ENCODE results near the gene PHF12. TPM values are rescaled to one million over a fixed set of nuclear protein-coding genes. Genes with fewer than 3 reads are reported as not detected.

The PHF12 gene
- total RNA-seq, 3 donors from 2014 or later (not counting 1 experiment from before 2014, with no cell fraction given), result 163 to 177 (median 171) TPM

DNA sequence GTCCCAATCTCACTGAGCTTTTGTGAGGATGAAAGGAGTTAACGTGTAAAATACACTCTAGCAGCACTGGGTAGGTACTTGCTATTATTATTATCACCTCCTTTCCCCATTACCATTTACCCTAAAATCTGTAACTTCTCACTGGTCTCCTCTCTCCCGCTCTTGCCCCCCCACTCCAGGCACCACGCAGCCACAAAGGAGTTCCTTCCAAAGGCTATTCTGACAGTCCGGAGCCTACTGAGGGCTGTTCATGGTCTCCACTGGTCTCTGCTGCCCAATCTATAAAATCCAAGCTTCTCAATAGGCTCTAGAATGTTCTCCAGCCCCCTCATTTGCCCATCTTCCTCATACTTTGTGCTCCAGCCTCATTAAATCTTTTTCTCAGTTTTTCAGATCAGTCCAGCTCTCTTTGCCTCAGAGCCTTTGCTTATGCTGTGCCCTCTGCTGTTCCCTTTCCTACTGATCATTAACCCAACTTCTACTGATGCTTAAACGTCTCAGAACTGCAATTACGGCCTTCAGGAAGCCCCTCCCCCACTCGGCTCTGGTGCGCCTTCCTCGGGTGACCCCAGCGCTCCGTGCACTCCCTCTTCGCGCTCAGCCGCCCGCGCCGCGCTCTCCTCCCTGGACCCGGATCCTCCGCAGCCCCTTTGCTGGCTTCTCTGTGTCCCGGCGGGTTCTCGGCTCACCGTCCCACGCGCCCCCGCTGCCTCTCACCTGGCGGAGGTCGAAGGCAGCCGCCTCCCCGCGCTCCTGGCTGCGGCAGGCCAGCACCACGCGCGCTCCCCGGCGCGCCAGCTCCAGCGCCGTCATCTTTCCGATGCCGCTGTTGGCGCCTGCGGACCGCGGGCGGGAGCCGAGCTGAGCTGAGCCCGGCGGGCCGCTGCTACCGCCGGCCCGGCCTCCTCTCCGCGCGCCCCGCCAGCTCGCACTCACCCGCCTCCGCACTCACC lies 49.2 kb downstream of the PHF12 start:
- Mint-ChIP-seq H3K9me3 (no peaks in the 10 kb centered on the region), H3K27me3 (ENCODE audit: low read depth in 2 of 2) (no peaks in the 10 kb centered on the region), H3K36me3 (no peaks in the 10 kb centered on the region), H3K4me1 (peaks cover 23 to 53% of the 10 kb centered on the region in 2 donors), H3K4me3 (peak overlapping the region; percentile 83), H3K27ac (peak overlapping the region; percentile 69 to 84)
- Histone ChIP-seq H3K9me3 (ENCODE audit: control insufficient read depth, insufficient read depth, low read length) (no peaks in the 10 kb centered on the region), H3K27ac (ENCODE audit: low read length) (peak overlapping the region; percentile 28), H3K27me3 (ENCODE audit: control insufficient read depth, insufficient read depth, low read length) (no peaks in the 10 kb centered on the region), H3K36me3 (ENCODE audit: control insufficient read depth, insufficient read depth, low read length) (peaks cover 14% of the 10 kb centered on the region), H3K4me1 (ENCODE audit: control insufficient read depth, insufficient read depth, low read length) (peaks cover 34% of the 10 kb centered on the region), H3K4me3 (ENCODE audit: low read length) (peak overlapping the region; percentile 69)
- WGBS (ENCODE audit: insufficient coverage), result 4% methylated on average over 62 of the region's 62 CpGs
- DNase-seq (peak in 1 of 2 donors; percentile 72), ATAC-seq (peak; percentile 28 to 35 (median 33))
- TF ChIP-seq, protein P1, sequence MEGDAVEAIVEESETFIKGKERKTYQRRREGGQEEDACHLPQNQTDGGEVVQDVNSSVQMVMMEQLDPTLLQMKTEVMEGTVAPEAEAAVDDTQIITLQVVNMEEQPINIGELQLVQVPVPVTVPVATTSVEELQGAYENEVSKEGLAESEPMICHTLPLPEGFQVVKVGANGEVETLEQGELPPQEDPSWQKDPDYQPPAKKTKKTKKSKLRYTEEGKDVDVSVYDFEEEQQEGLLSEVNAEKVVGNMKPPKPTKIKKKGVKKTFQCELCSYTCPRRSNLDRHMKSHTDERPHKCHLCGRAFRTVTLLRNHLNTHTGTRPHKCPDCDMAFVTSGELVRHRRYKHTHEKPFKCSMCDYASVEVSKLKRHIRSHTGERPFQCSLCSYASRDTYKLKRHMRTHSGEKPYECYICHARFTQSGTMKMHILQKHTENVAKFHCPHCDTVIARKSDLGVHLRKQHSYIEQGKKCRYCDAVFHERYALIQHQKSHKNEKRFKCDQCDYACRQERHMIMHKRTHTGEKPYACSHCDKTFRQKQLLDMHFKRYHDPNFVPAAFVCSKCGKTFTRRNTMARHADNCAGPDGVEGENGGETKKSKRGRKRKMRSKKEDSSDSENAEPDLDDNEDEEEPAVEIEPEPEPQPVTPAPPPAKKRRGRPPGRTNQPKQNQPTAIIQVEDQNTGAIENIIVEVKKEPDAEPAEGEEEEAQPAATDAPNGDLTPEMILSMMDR (IDR thresholded peaks at IDR 0.05), result no peak
- intact Hi-C loops (cut with micrococcal nuclease), result loop anchor here (2.0 to 5.0 kb wide), 4 partner anchors 25 to 255 kb away; partner anchors contain the start of gene BLTP2

DNA sequence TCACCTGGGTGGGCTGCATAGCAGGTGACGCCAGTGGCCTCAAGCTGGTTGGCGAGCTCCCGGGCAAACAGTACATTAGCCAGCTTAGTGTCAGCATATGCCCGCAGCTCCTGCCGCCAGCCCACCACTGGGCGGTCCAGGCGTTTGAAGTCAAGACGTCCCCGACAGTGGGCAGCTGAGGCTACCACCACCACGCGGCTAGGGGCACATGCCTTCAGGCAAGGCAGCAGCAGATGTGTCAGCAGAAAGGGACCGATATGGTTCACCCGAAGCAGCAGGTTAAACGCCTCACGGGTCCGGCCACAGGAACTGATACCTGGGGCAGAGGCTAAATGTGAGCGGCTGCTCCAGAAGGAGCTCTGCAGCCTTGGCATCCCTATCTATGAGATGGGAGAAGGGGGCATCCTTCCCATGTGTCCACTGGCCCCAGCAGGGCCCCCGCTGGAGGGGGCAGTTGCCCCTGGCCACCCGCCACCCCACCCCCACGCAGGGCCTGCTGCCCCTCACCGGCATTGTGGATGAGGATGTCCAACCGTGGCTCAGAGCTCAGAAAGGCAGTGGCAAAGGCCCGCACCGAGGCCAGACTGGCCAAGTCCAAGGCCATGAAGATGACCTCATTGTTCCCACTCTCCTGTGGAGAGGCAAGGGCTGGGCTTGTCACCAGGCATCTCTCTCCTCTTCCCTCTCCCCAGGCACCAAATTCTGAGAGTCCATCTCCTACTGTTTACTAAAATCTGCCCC lies 50.2 kb downstream of the PHF12 start:
- intact Hi-C loops (cut with micrococcal nuclease), result loop anchor here (5.0 kb wide), 2 partner anchors 139 to 254 kb away; partner anchors contain the start of gene BLTP2
- Mint-ChIP-seq H3K9me3 (no peaks in the 10 kb centered on the region), H3K27ac (peak overlapping the region; percentile 69 to 84), H3K27me3 (ENCODE audit: low read depth in 2 of 2) (no peaks in the 10 kb centered on the region), H3K4me1 (peaks cover 32 to 63% of the 10 kb centered on the region in 2 donors), H3K36me3 (no peaks in the 10 kb centered on the region), H3K4me3 (peak overlapping the region; percentile 83)
- TF ChIP-seq, protein P1 (IDR thresholded peaks at IDR 0.05), result no peak
- no peaks in the 10 kb centered on the region for H3K9me3 ChIP-seq (ENCODE audit: control insufficient read depth, insufficient read depth, low read length)
- H3K27ac ChIP-seq (ENCODE audit: low read length), result no peak overlapping the region
- no peaks in the 10 kb centered on the region for H3K27me3 ChIP-seq (ENCODE audit: control insufficient read depth, insufficient read depth, low read length)
- peaks cover 4% of the 10 kb centered on the region for H3K36me3 ChIP-seq (ENCODE audit: control insufficient read depth, insufficient read depth, low read length)
- ATAC-seq, result no peak
- DNase-seq, result no peak
- H3K4me3 ChIP-seq (ENCODE audit: low read length), result no peak overlapping the region
- WGBS (ENCODE audit: insufficient coverage), result 88% methylated on average over 24 of the region's 24 CpGs
- peaks cover 43% of the 10 kb centered on the region for H3K4me1 ChIP-seq (ENCODE audit: control insufficient read depth, insufficient read depth, low read length)

DNA sequence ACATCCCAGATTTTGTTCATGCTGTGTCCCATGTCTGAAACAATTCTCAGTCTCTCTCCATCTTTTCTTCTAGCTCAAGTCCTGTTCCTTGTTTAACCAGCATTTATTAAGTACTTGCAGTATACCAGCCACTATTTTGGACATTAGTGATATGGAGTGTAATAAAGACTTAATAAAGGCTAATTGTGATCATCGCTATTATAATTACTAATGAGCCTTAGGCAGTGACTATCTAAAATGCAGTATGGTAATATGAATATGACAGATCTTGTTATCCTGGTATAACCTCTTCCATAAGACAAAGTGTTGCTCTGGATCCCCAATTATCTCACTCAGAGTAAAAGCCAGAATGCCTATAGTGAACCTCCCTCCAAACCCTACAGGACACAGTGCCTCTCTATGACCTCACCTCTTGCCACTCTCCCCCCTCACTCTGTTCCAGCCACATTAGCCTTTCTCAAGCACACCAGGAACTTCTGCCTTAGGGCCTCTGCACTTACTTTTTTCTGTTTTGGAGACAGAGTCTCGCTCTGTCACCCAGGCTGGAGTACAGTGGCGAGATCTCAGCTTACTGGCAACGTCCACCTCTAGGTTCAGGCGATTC lies 52.0 kb downstream of the PHF12 start:
- WGBS (ENCODE audit: insufficient coverage), result 99% methylated on average over 5 of the region's 5 CpGs
- Mint-ChIP-seq H3K36me3 (no peaks in the 10 kb centered on the region), H3K27ac (peak overlapping the region; percentile 49 to 93), H3K4me1 (peaks cover 41 to 69% of the 10 kb centered on the region in 2 donors), H3K27me3 (ENCODE audit: low read depth in 2 of 2) (no peaks in the 10 kb centered on the region), H3K9me3 (no peaks in the 10 kb centered on the region), H3K4me3 (peak overlapping the region; percentile 71)
- no peak for DNase-seq
- no peaks in the 10 kb centered on the region for H3K27me3 ChIP-seq (ENCODE audit: control insufficient read depth, insufficient read depth, low read length)
- peaks cover 58% of the 10 kb centered on the region for H3K4me1 ChIP-seq (ENCODE audit: control insufficient read depth, insufficient read depth, low read length)
- H3K27ac ChIP-seq (ENCODE audit: low read length), result no peak overlapping the region
- H3K9me3 ChIP-seq (ENCODE audit: control insufficient read depth, insufficient read depth, low read length), result no peaks in the 10 kb centered on the region
- H3K4me3 ChIP-seq (ENCODE audit: low read length), result no peak overlapping the region
- ATAC-seq, result no peak
- no peaks in the 10 kb centered on the region for H3K36me3 ChIP-seq (ENCODE audit: control insufficient read depth, insufficient read depth, low read length)
- TF ChIP-seq, protein P1 (IDR thresholded peaks at IDR 0.05), result no peak
- intact Hi-C loops (cut with micrococcal nuclease), result loop anchor here (5.0 to 10.0 kb wide), 2 partner anchors 55 to 172 kb away; partner anchors contain the start of genes FAM222B, NEK8 and TLCD1

Measured in natural killer cell (primary cell).